Measurements from ENCODE around the gene IPO5. TPM values are rescaled to one million over a fixed set of nuclear protein-coding genes. Genes with fewer than 3 reads are reported as not detected.

Gene IPO5
- total and polyA plus RNA-seq, 2 of the 8 experiments (the other 6 are each of a cell fraction or from before 2014, with no cell fraction given): 143 to 410 TPM

DNA sequence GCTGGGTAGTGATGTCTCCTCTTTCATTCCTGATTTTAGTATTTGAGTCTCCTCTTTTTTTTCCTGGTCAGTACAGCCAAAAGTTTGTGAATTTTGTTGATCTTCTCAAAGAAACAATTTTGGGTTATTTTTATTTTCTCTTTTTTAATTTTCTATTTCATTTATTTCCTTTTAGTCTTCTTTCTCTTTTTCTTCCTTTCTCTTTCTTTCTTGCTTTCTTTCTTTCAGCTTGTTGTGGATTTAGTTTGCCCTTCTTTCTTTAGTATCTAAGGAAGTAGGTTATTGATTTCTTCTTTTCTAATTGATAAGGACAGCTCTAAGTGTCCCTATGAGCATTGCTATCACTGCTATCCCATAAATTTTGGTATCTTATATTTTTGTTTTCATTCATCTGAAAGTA lies 13.8 kb downstream of the IPO5 start (continued):
- TF ChIP-seq CHD7 (IDR thresholded peaks at IDR 0.05; ENCODE audit: insufficient replicate concordance, low read length): no peak
- TF ChIP-seq, protein P1, sequence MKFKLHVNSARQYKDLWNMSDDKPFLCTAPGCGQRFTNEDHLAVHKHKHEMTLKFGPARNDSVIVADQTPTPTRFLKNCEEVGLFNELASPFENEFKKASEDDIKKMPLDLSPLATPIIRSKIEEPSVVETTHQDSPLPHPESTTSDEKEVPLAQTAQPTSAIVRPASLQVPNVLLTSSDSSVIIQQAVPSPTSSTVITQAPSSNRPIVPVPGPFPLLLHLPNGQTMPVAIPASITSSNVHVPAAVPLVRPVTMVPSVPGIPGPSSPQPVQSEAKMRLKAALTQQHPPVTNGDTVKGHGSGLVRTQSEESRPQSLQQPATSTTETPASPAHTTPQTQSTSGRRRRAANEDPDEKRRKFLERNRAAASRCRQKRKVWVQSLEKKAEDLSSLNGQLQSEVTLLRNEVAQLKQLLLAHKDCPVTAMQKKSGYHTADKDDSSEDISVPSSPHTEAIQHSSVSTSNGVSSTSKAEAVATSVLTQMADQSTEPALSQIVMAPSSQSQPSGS (IDR thresholded peaks at IDR 0.05; ENCODE audit: low read length): no peak
- TF ChIP-seq POLR2A (IDR thresholded peaks at IDR 0.05; ENCODE audit: control extremely low read depth in 1 of 2, low read depth in 2 of 2, low read length in 2 of 2): no peak
- no peak for TF ChIP-seq GTF2F1 (IDR thresholded peaks at IDR 0.05; ENCODE audit: borderline replicate concordance, low read depth, low read length)
- TF ChIP-seq PHF8 (conservative IDR thresholded peaks at IDR 0.05; ENCODE audit: low read depth, low read length): no peak
